ENCODE measurements around the gene TULP4.
"Not testable (repeated sequence)": the region's sequence is repeated elsewhere in the genome, so short reads cannot be mapped to it uniquely, and the experiment has no call there.

Gene TULP4

DNA sequence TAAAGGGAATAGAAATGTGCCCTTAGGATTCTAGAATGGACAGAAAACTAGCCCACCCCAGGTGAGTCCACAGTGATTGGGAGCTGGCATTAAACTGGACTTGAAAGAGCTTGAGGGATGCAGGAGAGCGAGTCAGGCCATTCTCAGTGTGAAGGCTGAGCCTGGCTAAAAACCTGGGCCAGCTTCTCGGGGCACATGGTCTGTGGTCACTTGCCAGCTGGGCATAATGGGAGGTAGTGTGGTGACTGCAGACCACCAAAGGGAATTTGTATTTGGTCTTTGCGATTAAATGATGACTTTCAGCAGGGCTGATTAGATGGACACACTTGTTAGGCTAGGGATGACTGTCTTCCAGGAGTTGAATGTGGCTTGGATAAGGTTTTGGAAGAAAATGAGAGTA, 71.3 kb downstream of the TULP4 start:
- no peak for FAIRE-seq

GRCh38 chr6:158384671-158385110, 72.4 kb downstream of the TULP4 start:
- FAIRE-seq (no peak), DNase-seq (ENCODE audit: insufficient read length, low spot score) (no peak)

More for the DNA sequence above, 71.3 kb downstream of the TULP4 start:
- no peak for DNase-seq (ENCODE audit: insufficient read length, low spot score)

GRCh38 chr6:158387036-158387435, 74.8 kb downstream of the TULP4 start:
- no peak for DNase-seq (ENCODE audit: insufficient read length, low spot score)
- FAIRE-seq, result no peak

- no peak for FAIRE-seq
- DNase-seq (ENCODE audit: insufficient read length, low spot score), result no peak
Measured at GRCh38 chr6:158387578-158387977, 75.3 kb downstream of the TULP4 start.

DNA sequence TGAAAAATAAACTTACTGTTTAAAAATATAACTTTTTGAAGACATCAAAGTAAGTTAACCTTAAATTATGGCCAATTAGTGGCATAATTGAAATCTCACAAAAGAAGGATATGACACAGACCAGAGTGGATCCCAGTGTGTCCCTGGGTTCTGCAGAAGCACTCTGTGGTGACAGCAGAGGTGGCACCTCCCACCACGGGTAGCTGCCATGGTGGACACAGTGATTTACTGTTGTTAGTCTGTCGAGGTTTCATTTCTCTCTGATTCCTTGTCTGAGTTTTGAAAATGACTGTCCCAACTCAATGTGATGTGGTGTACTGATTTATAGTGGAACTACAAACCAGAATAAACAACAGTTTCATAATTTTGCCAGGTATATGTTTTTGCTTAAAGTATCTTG, 76.5 kb downstream of the TULP4 start:
- no peak for DNase-seq (ENCODE audit: insufficient read length, low spot score)
- FAIRE-seq, result no peak

- FAIRE-seq, result no peak
- no peak for DNase-seq (ENCODE audit: insufficient read length, low spot score)
Measured at GRCh38 chr6:158389193-158389919, 77.1 kb downstream of the TULP4 start.

GRCh38 chr6:158391276-158391675, 79.0 kb downstream of the TULP4 start:
- DNase-seq (ENCODE audit: insufficient read length, low spot score), result no peak

GRCh38 chr6:158391977-158392376, 79.7 kb downstream of the TULP4 start:
- DNase-seq (ENCODE audit: insufficient read length, low spot score); FAIRE-seq: not testable (repeated sequence)

More at GRCh38 chr6:158391276-158391675, 79.0 kb downstream of the TULP4 start:
- FAIRE-seq, result no peak

DNA sequence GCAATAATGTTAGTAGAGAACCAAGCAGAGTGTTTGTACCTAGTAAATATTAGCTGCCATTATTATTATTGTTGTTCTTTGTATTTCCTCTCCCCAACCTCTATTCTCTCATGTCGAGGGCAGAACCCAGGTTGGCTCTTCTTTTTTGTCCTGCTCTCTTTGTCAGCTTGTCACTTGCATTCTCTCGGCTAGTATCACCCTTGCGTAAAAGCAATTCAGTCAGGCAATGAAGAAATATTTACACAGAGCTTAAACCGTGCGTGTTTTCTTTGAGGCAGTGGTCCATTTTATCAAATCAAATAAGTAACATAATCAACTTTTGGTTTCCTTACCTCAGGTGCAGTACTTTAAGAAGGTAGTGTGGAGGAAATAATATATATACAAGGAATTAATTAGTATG, 83.9 kb downstream of the TULP4 start:
- no peak for FAIRE-seq

GRCh38 chr6:158397578-158397977, 85.3 kb downstream of the TULP4 start:
- no peak for FAIRE-seq

More for the DNA sequence above, 83.9 kb downstream of the TULP4 start:
- no peak for DNase-seq (ENCODE audit: insufficient read length, low spot score)

DNA sequence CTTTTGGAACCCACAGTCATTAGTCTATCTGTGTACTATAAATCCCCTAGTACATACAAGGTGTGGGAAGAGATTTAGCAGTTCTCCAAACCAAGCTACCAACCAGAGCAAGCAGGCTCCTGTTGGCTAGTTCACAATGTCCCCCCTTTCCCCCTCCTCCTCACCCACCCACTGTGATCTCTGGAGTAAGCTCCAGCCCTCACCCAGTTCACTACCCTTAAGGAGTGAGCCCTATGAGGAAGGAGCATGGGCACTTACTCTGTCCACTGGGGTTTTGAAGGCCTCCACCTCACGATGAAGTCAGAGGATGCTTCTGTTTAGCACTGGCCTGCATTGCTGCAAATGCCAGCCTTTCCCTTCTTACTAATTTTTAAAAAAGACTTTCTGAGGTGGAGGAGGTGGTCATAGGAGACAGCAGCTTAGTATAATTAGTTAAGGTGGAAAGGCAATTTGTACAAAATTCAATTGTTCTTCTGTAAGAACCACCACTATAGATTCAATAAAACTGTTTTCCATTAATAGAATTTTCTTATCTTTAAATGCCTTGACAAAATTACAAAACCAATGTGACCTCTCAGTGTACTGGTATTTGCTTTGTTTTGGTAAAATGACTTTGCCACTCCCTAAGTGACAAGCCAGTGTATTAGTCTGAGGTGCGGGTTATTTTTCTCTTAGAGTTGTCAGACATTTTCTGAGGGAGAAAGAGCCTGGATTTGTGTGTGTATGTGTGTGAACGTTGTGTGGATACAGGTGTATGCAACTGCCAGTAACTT, 86.2 kb downstream of the TULP4 start:
- DNase-seq (ENCODE audit: insufficient read length, low spot score) (no peak), FAIRE-seq (no peak)

More at GRCh38 chr6:158397578-158397977, 85.3 kb downstream of the TULP4 start:
- DNase-seq (ENCODE audit: insufficient read length, low spot score), result no peak

GRCh38 chr6:158399040-158399700, 86.9 kb downstream of the TULP4 start:
- FAIRE-seq (no peak), DNase-seq (ENCODE audit: insufficient read length, low spot score) (no peak)

DNA sequence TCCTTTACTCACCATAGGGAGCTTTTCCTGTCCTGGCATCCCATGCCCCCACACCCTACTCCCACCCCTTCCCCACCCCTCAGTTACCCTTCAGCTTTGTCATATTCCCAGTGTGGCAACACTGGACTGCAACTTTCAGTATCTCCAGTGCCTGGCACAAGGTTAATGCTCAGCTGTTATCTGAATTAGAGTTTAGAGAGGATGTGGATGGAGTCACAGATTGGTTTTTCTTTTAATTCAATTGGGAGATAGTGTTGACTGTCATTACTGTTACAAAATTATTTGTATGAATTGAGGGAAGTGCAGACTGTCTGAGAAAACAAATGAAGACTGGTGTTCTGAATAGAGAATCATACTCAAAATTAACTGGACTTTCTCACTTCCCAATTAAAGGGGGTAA, 89.9 kb downstream of the TULP4 start:
- FAIRE-seq, result no peak

DNA sequence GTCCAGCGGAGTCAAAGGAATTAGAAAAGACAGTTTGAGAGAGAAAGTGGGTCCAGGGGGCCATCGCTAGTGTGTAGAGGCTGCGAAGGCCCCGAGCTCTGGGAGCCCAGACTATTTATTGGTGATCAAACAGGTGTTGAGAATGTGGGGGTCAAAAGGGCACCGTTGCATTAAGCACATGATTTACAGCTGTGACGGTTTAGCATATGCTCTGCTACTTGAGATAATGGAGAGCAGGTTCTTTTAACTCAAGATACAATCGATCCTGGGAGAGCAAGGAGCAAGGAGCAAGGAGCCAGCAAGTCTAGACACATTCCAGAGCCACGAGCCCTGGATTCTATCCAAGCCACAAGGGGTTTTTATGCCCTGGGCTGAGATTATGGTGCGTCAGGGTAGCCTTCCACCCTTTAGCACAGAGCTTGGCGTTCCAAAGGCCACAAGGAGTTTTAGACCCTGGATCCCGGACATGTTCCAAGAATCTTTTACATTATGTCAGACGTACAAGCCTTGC, 93.1 kb downstream of the TULP4 start:
- DNase-seq (ENCODE audit: insufficient read length, low spot score); FAIRE-seq: not testable (repeated sequence)

More for the DNA sequence above, 89.9 kb downstream of the TULP4 start:
- DNase-seq (ENCODE audit: insufficient read length, low spot score), result no peak

- no peak for DNase-seq (ENCODE audit: insufficient read length, low spot score)
- FAIRE-seq, result no peak
Measured at GRCh38 chr6:158405933-158406332, 93.7 kb downstream of the TULP4 start.

GRCh38 chr6:158406736-158407135, 94.5 kb downstream of the TULP4 start:
- DNase-seq (ENCODE audit: insufficient read length, low spot score), result no peak
- no peak for FAIRE-seq

- FAIRE-seq (no peak), DNase-seq (ENCODE audit: insufficient read length, low spot score) (no peak)
Measured at GRCh38 chr6:158408013-158408412, 95.7 kb downstream of the TULP4 start.

GRCh38 chr6:158408552-158409130, 96.4 kb downstream of the TULP4 start:
- no peak for FAIRE-seq

DNA sequence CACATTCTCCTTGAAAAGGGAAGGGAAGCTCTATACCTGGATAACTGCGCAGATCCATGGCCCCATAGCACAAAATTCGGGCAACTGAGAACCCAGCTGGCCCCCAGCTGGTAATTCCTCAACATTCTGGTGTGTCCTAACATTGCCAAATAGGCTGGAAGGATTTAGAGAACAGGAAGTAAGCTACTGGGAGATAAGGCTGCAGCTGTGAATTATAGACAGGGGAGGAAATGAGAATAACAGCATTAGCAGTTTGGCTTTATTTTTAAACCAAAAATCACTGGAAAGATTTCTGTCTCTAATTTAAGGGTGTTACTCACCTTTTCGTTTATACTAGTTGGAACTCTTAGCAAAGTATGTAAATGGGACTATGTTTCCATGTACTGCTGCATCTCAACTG, 97.2 kb downstream of the TULP4 start:
- no peak for DNase-seq (ENCODE audit: insufficient read length, low spot score)
- no peak for FAIRE-seq

More at GRCh38 chr6:158408552-158409130, 96.4 kb downstream of the TULP4 start:
- no peak for DNase-seq (ENCODE audit: insufficient read length, low spot score)

DNA sequence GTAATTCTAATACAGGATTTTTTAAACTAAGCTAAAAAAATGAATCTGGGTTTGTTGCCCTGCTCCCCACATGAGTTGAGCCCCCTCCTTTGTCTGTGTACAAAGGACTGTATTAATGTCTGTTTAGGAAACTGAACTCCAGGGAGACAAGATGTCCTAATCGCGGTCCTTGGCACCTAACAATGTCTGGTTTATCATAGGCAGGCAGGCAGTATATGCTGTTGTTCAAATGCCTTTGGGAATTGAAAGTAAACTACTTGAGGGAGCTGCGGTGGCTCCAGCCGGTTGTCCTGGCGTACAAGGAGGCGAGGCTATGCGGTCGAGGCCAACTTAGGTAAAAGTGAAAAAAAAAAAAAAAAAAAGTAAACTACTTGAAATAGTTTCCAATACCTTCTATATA, 98.5 kb downstream of the TULP4 start:
- DNase-seq (ENCODE audit: insufficient read length, low spot score), result no peak
- FAIRE-seq, result no peak

GRCh38 chr6:158411998-158412397, 99.7 kb downstream of the TULP4 start:
- FAIRE-seq (no peak), DNase-seq (ENCODE audit: insufficient read length, low spot score) (no peak)

Data from HTR-8/SVneo (cell line).